Epithelial cell of esophagus (primary cell): ENCODE measurements around the gene TAAR5.
"Not testable (repeated sequence)": the region's sequence is repeated elsewhere in the genome, so short reads cannot be mapped to it uniquely, and the experiment has no call there.

ENCODE experiments used
- DNase-seq: peaks from one replicate; pipeline ENCODE4 v3.0.0; 2010; ENCODE audit warnings: low read depth
- H3K4me3 ChIP-seq: 2 replicates; pipeline ENCODE4 v1.5.1; 2011; ENCODE audit warnings: mild to moderate bottlenecking, low read length, control low read depth
- TF ChIP-seq, protein P1 (sequence below): IDR thresholded peaks from 2 replicates; pipeline ENCODE4 v1.5.1; 2011; ENCODE audit warnings: low read depth, mild to moderate bottlenecking, low read length, control low read depth, inconsistent platforms; ENCODE audit not compliant: insufficient read depth; ENCODE audit errors: missing control alignments

Gene TAAR5

GRCh38 chr6:132616677-132617076 lies 27.1 kb upstream of the TAAR5 start:
- no peak overlapping the region for H3K4me3 ChIP-seq
- TF ChIP-seq, protein P1, sequence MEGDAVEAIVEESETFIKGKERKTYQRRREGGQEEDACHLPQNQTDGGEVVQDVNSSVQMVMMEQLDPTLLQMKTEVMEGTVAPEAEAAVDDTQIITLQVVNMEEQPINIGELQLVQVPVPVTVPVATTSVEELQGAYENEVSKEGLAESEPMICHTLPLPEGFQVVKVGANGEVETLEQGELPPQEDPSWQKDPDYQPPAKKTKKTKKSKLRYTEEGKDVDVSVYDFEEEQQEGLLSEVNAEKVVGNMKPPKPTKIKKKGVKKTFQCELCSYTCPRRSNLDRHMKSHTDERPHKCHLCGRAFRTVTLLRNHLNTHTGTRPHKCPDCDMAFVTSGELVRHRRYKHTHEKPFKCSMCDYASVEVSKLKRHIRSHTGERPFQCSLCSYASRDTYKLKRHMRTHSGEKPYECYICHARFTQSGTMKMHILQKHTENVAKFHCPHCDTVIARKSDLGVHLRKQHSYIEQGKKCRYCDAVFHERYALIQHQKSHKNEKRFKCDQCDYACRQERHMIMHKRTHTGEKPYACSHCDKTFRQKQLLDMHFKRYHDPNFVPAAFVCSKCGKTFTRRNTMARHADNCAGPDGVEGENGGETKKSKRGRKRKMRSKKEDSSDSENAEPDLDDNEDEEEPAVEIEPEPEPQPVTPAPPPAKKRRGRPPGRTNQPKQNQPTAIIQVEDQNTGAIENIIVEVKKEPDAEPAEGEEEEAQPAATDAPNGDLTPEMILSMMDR: no peak
- DNase-seq: no peak

- no peak overlapping the region for H3K4me3 ChIP-seq
- TF ChIP-seq, protein P1: no peak
- peak; percentile 87 for DNase-seq
Measured at GRCh38 chr6:132614554-132614953, 25.0 kb upstream of the TAAR5 start.

DNA sequence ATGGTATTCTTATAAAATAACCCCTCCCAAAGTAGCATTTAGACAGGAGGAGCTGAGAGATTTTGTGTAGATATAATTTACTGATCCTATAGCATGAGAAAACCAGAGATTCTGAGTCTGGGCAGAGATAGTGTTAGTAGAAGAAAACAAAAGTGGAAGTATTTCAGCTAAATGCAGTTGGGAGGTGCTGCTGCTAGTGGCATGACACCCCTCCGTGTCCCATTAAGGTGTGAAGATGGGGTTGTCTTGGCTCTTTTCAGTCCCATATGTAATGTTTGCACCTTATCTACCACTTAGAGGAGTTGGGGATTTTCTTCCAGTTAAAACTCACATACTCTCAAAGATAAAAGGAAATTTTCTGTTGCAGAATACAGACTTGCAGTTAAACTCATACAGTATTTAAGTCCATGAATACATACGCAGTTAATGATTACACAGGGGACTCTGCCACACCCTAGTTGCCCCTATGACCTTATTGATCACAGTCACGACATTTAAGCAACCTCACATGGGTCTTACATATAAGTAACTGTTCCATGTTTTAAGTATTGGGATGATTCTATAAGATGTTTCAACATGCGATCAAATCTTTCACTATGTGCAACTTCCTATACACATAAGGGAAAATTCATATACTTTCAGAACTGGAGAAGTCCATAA lies 23.0 kb upstream of the TAAR5 start:
- TF ChIP-seq, protein P1: no peak
- no peak for DNase-seq
- H3K4me3 ChIP-seq: no peak overlapping the region

DNA sequence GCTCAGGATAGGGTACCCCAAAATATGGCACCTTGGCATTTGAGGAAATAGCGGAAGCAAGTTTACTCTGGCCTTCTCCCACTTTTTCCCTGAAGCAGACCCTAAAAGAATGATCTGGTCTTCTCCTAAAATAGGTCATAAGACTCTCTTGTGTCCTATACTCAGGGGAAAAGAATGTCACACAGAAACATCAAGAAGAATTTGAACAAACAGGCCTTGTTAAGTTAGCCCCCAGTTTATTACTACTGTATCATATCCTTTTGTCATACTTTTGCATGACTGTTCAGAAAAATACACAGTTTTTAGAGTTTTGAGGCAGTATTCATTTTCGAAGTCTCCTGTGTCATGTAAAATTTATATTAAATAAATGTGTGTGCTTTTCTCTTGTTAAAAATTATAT lies 22.1 kb upstream of the TAAR5 start:
- H3K4me3 ChIP-seq: no peak overlapping the region
- TF ChIP-seq, protein P1: no peak
- no peak for DNase-seq

DNA sequence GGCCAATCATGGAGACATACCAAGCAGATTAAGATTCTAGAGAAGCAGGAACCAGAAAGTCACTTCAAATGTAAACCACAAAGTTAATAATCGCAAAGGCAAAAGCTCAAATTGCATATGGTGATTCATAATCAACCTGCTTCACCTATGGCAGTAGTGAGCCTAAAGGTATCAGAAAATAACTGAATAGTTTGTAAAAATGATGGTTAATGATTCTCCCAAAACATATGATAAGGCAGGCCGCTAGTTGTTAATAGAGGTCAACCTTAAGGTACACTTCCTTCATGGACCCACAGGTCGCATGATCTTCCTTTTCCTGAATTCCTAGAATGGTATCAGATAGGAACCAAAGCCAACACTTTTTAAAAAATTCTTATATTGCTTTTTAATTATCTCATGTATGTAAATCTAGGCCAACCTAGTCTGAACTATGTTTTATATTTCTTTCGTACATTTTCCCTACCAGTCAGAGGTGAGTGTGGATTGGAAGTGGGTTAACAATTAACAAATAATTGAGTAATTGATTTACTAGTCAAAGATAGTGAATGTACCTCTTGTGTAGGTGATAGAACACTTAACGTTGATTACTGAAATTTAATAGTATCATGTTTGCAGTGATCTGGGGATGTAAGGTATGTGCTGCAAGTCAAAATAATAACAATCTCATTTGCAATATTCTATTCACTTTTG lies 18.1 kb upstream of the TAAR5 start:
- TF ChIP-seq, protein P1: no peak
- no peak for DNase-seq
- H3K4me3 ChIP-seq: no peak overlapping the region

DNA sequence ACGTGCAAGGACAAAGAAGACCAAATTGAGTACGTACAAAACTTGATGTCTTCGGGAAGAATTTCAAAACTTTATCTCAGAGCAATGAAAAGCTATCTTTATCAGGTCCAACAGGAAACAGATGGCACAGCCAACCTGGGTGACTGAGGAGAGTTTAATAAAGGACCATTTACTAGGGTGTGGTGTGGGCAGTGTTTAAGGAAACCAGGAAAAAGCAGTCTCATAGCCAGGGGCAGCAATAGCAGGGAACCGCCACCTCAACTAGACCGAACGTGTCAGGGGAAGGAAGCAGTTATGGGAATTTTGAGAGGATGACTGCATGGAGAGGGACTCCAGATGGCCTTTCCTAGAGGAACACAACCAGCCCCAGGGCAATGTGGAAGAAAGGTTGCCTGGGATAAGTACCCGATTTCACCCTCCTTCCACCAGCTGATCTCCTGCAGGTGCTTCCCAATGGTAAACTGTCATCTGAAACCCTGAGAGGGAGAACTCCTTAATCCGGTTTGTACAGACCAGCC lies 15.2 kb upstream of the TAAR5 start:
- TF ChIP-seq, protein P1: no peak
- DNase-seq: peak; percentile 61
- no peak overlapping the region for H3K4me3 ChIP-seq

DNA sequence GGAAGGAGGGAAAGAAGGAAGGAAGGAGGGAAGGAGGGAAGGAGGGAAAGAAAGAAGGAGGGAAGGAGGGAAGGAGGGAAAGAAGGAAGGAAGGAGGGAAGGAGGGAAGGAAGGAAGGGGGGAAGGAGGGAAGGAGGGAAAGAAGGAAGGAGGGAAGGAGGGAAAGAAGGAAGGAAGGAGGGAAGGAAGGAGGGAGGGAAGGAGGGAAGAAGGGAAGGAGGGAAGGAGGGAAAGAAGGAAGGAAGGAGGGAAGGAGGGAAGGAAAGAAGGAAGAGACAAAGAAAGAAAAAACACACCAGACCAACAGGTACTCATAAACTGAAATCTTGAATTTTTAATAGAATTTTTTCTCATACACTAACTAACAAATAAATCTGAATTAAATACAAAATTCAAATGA lies 11.4 kb upstream of the TAAR5 start:
- H3K4me3 ChIP-seq, DNase-seq: not testable (repeated sequence)
